Stimulated activated CD4-positive, alpha-beta T cell treated with anti-CD3 and anti-CD28 coated beads, TNF-alpha, amount 100 ng/mL, for 4 hours (primary cell): Measurements from ENCODE around the gene SEMA7A.
"Not testable (repeated sequence)": the region's sequence is repeated elsewhere in the genome, so short reads cannot be mapped to it uniquely, and the experiment has no call there.

Source experiments
- DNase-seq, 3 experiments: peaks; one replicate each; pipeline ENCODE4 v3.0.0-alpha.2; 2020; ENCODE audit warnings: low read depth in 3 of 3

The SEMA7A gene

GRCh38 chr15:74433592-74434262 is at the start of gene SEMA7A:
SEMA7A (minus strand) TSS chr15:74433958; CDS start chr15:74433918, 40 bp downstream.
- DNase-seq: peak; percentile 67 to 71 (median 67)

DNA sequence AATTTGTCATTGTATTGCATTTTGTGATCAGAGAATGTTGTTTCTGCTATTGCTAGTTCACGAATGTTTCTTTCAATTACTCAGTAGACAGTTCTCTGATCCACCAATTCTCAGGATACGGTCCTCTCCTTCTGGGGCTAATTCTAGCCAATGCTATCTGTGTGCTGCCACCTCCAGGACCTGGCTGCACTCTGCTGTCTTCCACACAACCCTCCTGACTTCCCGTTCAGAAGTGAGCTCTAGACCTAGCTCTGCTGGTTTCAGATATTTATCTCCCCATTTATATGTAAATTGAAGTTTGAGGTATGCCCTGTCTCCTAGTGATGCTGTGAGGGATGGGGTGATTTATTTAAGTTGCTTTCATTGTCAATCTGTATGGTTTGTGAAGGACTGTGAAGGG is 48.9 kb upstream of the SEMA7A start:
- DNase-seq: no peak

DNA sequence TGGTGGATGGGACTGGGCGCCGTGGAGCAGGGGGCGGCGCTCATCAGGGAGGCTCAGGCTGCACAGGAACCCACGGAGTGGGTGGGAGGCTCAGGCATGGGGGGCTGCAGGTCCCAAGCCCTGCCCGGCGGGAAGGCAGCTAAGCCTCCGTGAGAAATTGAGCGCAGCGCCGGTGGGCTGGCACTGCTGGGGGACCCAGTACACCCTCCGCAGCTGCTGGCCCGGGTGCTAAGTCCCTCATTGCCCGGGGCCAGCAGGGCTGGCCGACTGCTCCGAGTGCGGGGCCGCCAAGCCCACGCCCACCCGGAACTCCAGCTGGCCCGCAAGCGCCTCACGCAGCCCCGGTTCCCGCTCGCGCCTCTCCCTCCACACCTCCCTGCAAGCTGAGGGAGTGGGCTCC is 46.6 kb upstream of the SEMA7A start:
- DNase-seq: not testable (repeated sequence)

DNA sequence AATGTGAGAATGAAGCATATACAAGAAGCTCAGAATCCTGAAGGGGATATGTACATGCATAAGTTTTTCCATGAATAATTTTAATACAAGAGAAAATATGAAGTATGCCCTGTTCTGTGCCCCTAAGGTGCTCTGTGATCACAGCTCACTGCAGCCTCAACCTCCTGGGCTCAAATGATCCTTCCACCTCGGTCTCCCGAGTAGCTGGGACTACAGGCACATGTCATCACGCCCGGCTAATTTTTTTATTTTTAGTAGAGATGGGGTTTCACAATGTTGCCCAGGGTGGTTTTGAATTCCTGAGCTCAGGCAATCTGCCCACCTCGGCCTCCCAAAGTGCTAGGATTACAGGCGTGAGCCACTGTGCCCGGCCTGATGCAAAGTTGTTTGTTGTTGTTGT is 37.9 kb upstream of the SEMA7A start:
- DNase-seq: not testable (repeated sequence)

- DNase-seq: no peak
These were observed 37.1 kb upstream of the SEMA7A start for GRCh38 chr15:74470631-74471395.

GRCh38 chr15:74468341-74469032 is 34.7 kb upstream of the SEMA7A start:
- no peak for DNase-seq

DNA sequence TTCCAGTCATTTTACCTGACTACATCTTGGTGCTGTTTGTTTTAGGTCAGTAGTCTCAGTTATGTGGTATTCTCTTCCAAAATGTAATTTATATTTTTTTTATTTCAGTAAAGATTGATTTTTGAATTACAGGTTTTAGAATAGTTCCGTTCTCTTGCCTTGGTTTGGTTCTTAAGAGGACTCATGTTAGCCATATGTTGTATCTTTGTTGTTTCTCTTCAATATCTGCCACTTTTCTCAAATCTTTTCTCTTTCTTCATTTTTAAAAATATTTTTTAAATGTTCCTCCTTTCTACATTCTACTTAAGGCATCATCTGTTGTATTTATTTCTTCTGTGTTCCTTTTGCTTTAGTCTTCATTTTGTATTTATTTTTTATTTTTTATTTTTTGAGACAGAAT is 32.8 kb upstream of the SEMA7A start:
- DNase-seq: no peak

- DNase-seq: no peak
These were observed 31.1 kb upstream of the SEMA7A start for GRCh38 chr15:74464897-74465296.

- no peak for DNase-seq
These were observed 30.5 kb upstream of the SEMA7A start for GRCh38 chr15:74464216-74464615.

- no peak for DNase-seq
These were observed 29.9 kb upstream of the SEMA7A start for GRCh38 chr15:74463634-74464033.

GRCh38 chr15:74461847-74462511 is 28.2 kb upstream of the SEMA7A start:
- no peak for DNase-seq

DNA sequence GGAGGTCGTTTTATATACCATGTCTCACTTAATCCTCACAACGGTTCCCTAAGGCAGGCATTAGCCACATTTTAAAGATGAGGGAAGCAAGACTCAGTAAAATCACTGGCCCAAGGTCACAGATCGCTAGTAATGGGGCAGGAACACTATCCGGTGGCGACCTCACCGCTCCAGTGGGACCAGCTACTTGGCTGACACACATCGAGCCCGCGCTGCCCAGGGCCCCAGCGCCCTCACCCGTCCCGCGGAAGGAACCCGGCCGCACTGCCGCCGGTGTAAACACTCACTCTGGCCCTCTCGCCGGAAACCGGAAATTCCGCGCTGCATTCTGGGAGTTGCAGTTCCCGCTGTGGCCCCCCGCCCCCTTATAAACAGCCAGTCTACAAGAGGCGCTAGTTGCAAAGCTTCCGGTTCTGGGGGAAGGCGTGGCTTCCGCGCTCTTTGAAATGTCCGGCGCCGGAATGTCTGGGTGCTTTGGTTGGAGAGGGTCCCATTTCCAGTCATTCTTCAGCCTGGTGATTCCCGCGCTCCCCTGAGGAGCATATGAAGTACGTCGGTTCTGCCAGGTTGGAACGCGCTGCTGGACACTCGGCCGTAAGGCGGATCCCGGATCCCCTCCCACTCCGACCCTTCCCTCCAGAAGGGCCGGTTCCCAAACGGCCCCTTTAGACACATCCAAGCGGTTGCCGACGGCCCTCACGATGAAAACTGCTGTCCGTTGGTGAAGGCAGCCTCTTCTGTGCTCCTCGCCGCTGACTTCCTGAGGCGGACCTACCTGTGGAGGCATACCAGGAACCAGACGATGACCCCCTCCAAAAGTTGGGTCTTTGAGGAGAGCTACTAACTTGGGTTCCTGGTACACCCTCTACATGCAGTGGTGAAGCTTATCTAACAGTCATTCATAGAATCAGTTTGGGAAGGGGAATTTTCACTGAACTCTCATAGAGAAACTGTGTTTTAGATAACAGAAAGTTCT is 27.4 kb upstream of the SEMA7A start, which contains the start of gene UBL7:
Gene UBL7 (minus strand): TSS at position 290 of the 976 bp plus-strand sequence. CDS start 2,293 bp downstream, outside the sequence.
- peak; percentile 92 for DNase-seq

GRCh38 chr15:74460298-74460697 is 26.5 kb upstream of the SEMA7A start:
- no peak for DNase-seq

GRCh38 chr15:74459798-74460197 is 26.0 kb upstream of the SEMA7A start:
- DNase-seq: not testable (repeated sequence)

- DNase-seq: no peak
These were observed 24.7 kb upstream of the SEMA7A start for GRCh38 chr15:74458473-74458872.

GRCh38 chr15:74457036-74457435 is 23.3 kb upstream of the SEMA7A start:
- DNase-seq: not testable (repeated sequence)

GRCh38 chr15:74454764-74455500 is 21.2 kb upstream of the SEMA7A start:
- DNase-seq: no peak

GRCh38 chr15:74453925-74454763 is 20.4 kb upstream of the SEMA7A start:
- no peak for DNase-seq
